Stimulated activated CD4-positive, alpha-beta T cell treated with anti-CD3 and anti-CD28 coated beads, Interleukin-4, amount 100 ng/mL, for 48 hours (primary cell): ENCODE measurements around the gene MSTN.

Experiments
- DNase-seq, 2 donors: peaks; one replicate each; pipeline ENCODE4 v3.0.0-alpha.2; 2020; ENCODE audit warnings: low read depth in 2 of 2

MSTN gene

GRCh38 chr2:190062601-190063000 is at the start of gene MSTN:
Gene MSTN, minus strand, starts transcription at chr2:190062729. Its CDS starts 133 bp downstream, at chr2:190062596.
- DNase-seq, result no peak

GRCh38 chr2:190111166-190111565 is 48.6 kb upstream of the MSTN start:
- no peak for DNase-seq

- no peak for DNase-seq
Measured at GRCh38 chr2:190110699-190111098, 48.2 kb upstream of the MSTN start.

- no peak for DNase-seq
Measured at GRCh38 chr2:190110131-190110530, 47.6 kb upstream of the MSTN start.

GRCh38 chr2:190107409-190107808 is 44.9 kb upstream of the MSTN start:
- no peak for DNase-seq

GRCh38 chr2:190106783-190107182 is 44.3 kb upstream of the MSTN start:
- DNase-seq, result no peak

GRCh38 chr2:190105554-190105953 is 43.0 kb upstream of the MSTN start:
- DNase-seq, result no peak

GRCh38 chr2:190103144-190103543 is 40.6 kb upstream of the MSTN start:
- no peak for DNase-seq

GRCh38 chr2:190099890-190100697 is 37.6 kb upstream of the MSTN start:
- no peak for DNase-seq

- DNase-seq, result no peak
Measured at GRCh38 chr2:190098851-190099250, 36.3 kb upstream of the MSTN start.

- DNase-seq, result no peak
Measured at GRCh38 chr2:190097115-190097514, 34.6 kb upstream of the MSTN start.

GRCh38 chr2:190094316-190094871 is 31.9 kb upstream of the MSTN start:
- DNase-seq, result no peak

- no peak for DNase-seq
Measured at GRCh38 chr2:190093793-190094192, 31.3 kb upstream of the MSTN start.

- DNase-seq, result no peak
Measured at GRCh38 chr2:190090148-190090547, 27.6 kb upstream of the MSTN start.

- DNase-seq, result peak; percentile 7 to 32
Measured at GRCh38 chr2:190088917-190089316, 26.4 kb upstream of the MSTN start.

- DNase-seq, result no peak
Measured at GRCh38 chr2:190084704-190085103, 22.2 kb upstream of the MSTN start.

GRCh38 chr2:190082118-190082517 is 19.6 kb upstream of the MSTN start:
- no peak for DNase-seq

GRCh38 chr2:190080527-190081049 is 18.1 kb upstream of the MSTN start:
- no peak for DNase-seq

- DNase-seq, result no peak
Measured at GRCh38 chr2:190079160-190079559, 16.6 kb upstream of the MSTN start.

GRCh38 chr2:190075623-190076022 is 13.1 kb upstream of the MSTN start:
- DNase-seq, result no peak

GRCh38 chr2:190069936-190070696 is 7.6 kb upstream of the MSTN start:
- no peak for DNase-seq

GRCh38 chr2:190068764-190069163 is 6.2 kb upstream of the MSTN start:
- DNase-seq, result no peak

- DNase-seq, result no peak
Measured at GRCh38 chr2:190065839-190066238, 3.3 kb upstream of the MSTN start.
